Endothelial cell of umbilical vein (primary cell): ENCODE data around the gene UNC5A. TPM values are rescaled to one million over a fixed set of nuclear protein-coding genes. Genes with fewer than 3 reads are reported as not detected.

ENCODE experiments used
- BruUV-seq: library from RNA; stranded (reverse); fragments of 400-500 nt; replicated peaks from 2 replicates; lab custom pipeline; 2021; lab: Mats Ljungman, UMichigan
- CTCF ChIA-PET: fragments of 300-600, 350-600 bp; sonication (Branson Sonifier 250); formaldehyde crosslinking; loops from one replicate; lab custom pipeline; 2021; ENCODE audit warnings: antibody characterized with exemption, inconsistent platforms; lab: Charles Lee
- POLR2A ChIA-PET: fragments of 300-600, 350-600 bp; sonication (Branson Sonifier 250); formaldehyde crosslinking; loops from one replicate; lab custom pipeline; 2021; ENCODE audit warnings: antibody characterized with exemption, inconsistent platforms; lab: Charles Lee
- DNase-seq: peaks from one replicate; pipeline ENCODE4 v3.0.0-alpha.2; 2011; ENCODE audit warnings: low read depth, low spot score
- FAIRE-seq: peaks from 2 replicates; lab custom pipeline; 2011; peaks lifted over from hg19 to GRCh38; lab: Jason Lieb, UNC
- H2AFZ ChIP-seq: 2 replicates; pipeline ENCODE4 v1.6.0; 2012; ENCODE audit warnings: low read depth, low read length, control low read depth, inconsistent platforms
- H3K27ac ChIP-seq: 2 replicates; pipeline ENCODE4 v1.5.1; 2011; ENCODE audit warnings: low read depth, mild to moderate bottlenecking, control low read depth, low read length, moderate library complexity; ENCODE audit not compliant: insufficient read depth
- H3K27me3 ChIP-seq, 2 experiments: 2 replicates each; pipeline versions ENCODE4 v1.6.0 to v1.6.1; 2011; ENCODE audit warnings: low read length in 2 of 2, mixed read lengths in 1 of 2; ENCODE audit not compliant: control insufficient read depth in 2 of 2, insufficient read depth in 2 of 2
- H3K36me3 ChIP-seq, 2 experiments: 2 replicates in 1 of 2; 3 replicates in 1 of 2; pipeline ENCODE4 v1.5.1; 2011; ENCODE audit warnings: low read length in 2 of 2, mild to moderate bottlenecking in 1 of 2, moderate library complexity in 1 of 2; ENCODE audit not compliant: control insufficient read depth in 2 of 2, insufficient read depth in 2 of 2; ENCODE audit errors: extremely low read depth in 1 of 2
- H3K4me1 ChIP-seq: 3 replicates; pipeline ENCODE4 v1.5.1; 2011; ENCODE audit warnings: mild to moderate bottlenecking, low read length; ENCODE audit not compliant: control insufficient read depth, insufficient read depth; ENCODE audit errors: extremely low read depth
- H3K4me2 ChIP-seq: 2 replicates; pipeline ENCODE4 v1.6.1; 2011; ENCODE audit warnings: low read length, control low read depth, mixed read lengths; ENCODE audit not compliant: insufficient read depth
- H3K4me3 ChIP-seq, 3 experiments: fragments of 200-600 bp in 1 of 3; sonication (generic), shearing (Covaris generic) in 1 of 3; replicated peaks in 1 of 3; 2 replicates each; pipeline ENCODE4 v1.5.1; 2011 to 2016; ENCODE audit warnings: control low read depth in 3 of 3, low read length in 3 of 3, mild to moderate bottlenecking in 2 of 3, inconsistent platforms in 1 of 3, low read depth in 1 of 3, moderate library complexity in 1 of 3; ENCODE audit not compliant: insufficient read depth in 1 of 3
- H3K79me2 ChIP-seq: 2 replicates; pipeline ENCODE4 v1.6.0; 2012; ENCODE audit warnings: low read length, inconsistent platforms; ENCODE audit not compliant: control insufficient read depth, insufficient read depth
- H3K9ac ChIP-seq: replicated peaks from 2 replicates; pipeline ENCODE3; 2011; ENCODE audit warnings: low read length, control low read depth; ENCODE audit not compliant: insufficient read depth; ENCODE audit errors: extremely low read depth
- H3K9me1 ChIP-seq: replicated peaks from 3 replicates; pipeline ENCODE4 v1.6.0; 2011; ENCODE audit warnings: mild to moderate bottlenecking, low read length; ENCODE audit not compliant: control insufficient read depth, insufficient read depth; ENCODE audit errors: extremely low read depth
- H3K9me3 ChIP-seq: replicated peaks from 2 replicates; pipeline ENCODE4 v1.5.1; 2012; ENCODE audit warnings: low read length, inconsistent platforms; ENCODE audit not compliant: control insufficient read depth, insufficient read depth
- H4K20me1 ChIP-seq: replicated peaks from 2 replicates; pipeline ENCODE3; 2011; ENCODE audit warnings: mild to moderate bottlenecking, low read length; ENCODE audit not compliant: control insufficient read depth, insufficient read depth; ENCODE audit errors: extremely low read depth
- CTCF ChIP-seq, 2 donors: IDR thresholded peaks; 1 replicate in 1 of 2; 2 replicates in 1 of 2; pipeline ENCODE4 v1.5.1; 2011; ENCODE audit warnings: low read length in 2 of 2, mild to moderate bottlenecking in 2 of 2, moderate library complexity in 2 of 2, control low read depth in 1 of 2, inconsistent platforms in 1 of 2, low read depth in 1 of 2; ENCODE audit not compliant: insufficient read depth in 1 of 2; ENCODE audit errors: extremely low read depth in 1 of 2
- EZH2 ChIP-seq: IDR thresholded peaks from 2 replicates; pipeline ENCODE4 v1.6.1; 2012; ENCODE audit warnings: borderline replicate concordance, low read depth, mild to moderate bottlenecking, moderate library complexity, low read length, inconsistent platforms; ENCODE audit not compliant: severe bottlenecking
- FOS ChIP-seq: IDR thresholded peaks from 2 replicates; pipeline ENCODE4 v1.6.1; 2011; ENCODE audit warnings: mild to moderate bottlenecking, low read length, moderate library complexity, borderline replicate concordance; ENCODE audit not compliant: insufficient read depth
- GATA2 ChIP-seq: IDR thresholded peaks from 2 replicates; pipeline ENCODE4 v1.7.0; 2011; ENCODE audit warnings: low read depth, mild to moderate bottlenecking, moderate library complexity, mixed read lengths, low read length; ENCODE audit not compliant: insufficient read length, insufficient read depth
- JUN ChIP-seq: IDR thresholded peaks from 2 replicates; pipeline ENCODE4 v1.6.1; 2011; ENCODE audit warnings: borderline replicate concordance, low read depth; ENCODE audit not compliant: insufficient read length, insufficient read depth
- MAX ChIP-seq: IDR thresholded peaks from 2 replicates; pipeline ENCODE4 v1.6.1; 2011; ENCODE audit not compliant: insufficient read depth, insufficient read length
- MYC ChIP-seq: IDR thresholded peaks from one replicate; pipeline ENCODE4 v1.6.1; 2011; ENCODE audit warnings: mild to moderate bottlenecking, low read depth, low read length
- POLR2A ChIP-seq: IDR thresholded peaks from 2 replicates; pipeline ENCODE4 v1.6.1; 2012; ENCODE audit warnings: low read depth, mild to moderate bottlenecking, control low read depth, low read length
- POLR2AphosphoS5 ChIP-seq: IDR thresholded peaks from 2 replicates; pipeline ENCODE4 v1.6.1; 2012; ENCODE audit warnings: low read depth, mild to moderate bottlenecking, control low read depth, low read length, moderate library complexity; ENCODE audit not compliant: insufficient read depth
- dilution Hi-C: fragments of 300-500 bp; cut with MboI; formaldehyde crosslinking; loops from one replicate; pipeline ENCODE4 v1.15.0; 2019; ENCODE audit warnings: low sequenced_read_pairs; ENCODE audit not compliant: extremely low pct_ligation_motif_present
- intact Hi-C: fragments of 100-400 bp; cut with micrococcal nuclease; formaldehyde crosslinking; loops from one replicate; pipeline ENCODE4 v1.10.0; 2022
- polyA plus RNA-seq, 4 experiments: library from polyadenylated mRNA; depleted of rRNA in 3 of 4; stranded (reverse) in 3 of 4; unstranded in 1 of 4; fragments of >200 nt; gene quantifications; 2 replicates each; pipeline versions ENCODE4 v1.2.1 to v1.2.3, GENCODE V29; 2011 to 2012; ENCODE audit warnings: missing spikeins in 1 of 4
- total RNA-seq: library from RNA; stranded (reverse); gene quantifications from 2 replicates; pipeline ENCODE4 v1.2.3, GENCODE V29; 2021

UNC5A gene
- total and polyA plus RNA-seq, 2 donors (not counting 3 experiments of a cell fraction or from before 2014, with no cell fraction given), result 0.08 to 0.22 TPM

GRCh38 chr5:176822041-176822792 lies 11.9 kb downstream of the UNC5A start:
- ChIA-PET CTCF (interaction anchor here (6.3 kb wide), 1 partner anchor 161 kb away, joined by 40 read pairs; no protein-coding TSS in a partner anchor), POLR2A (no interaction called here)
- dilution Hi-C loops, result no loop called here

GRCh38 chr5:176822793-176823481 lies 12.6 kb downstream of the UNC5A start:
- ChIA-PET CTCF (no interaction called here), POLR2A (no interaction called here)
- TF ChIP-seq GATA2 (no peak), MYC (no peak), EZH2 (no peak), CTCF (IDR thresholded peaks at IDR 0.05; ENCODE audit: extremely low read depth in 1 of 2, insufficient read depth in 1 of 2, low read depth in 1 of 2, low read length in 2 of 2) (no peak), POLR2A (no peak), JUN (no peak), POLR2AphosphoS5 (no peak), MAX (no peak), FOS (no peak)
- FAIRE-seq (no peak), DNase-seq (no peak)
- no peak overlapping the region for H3K27ac ChIP-seq
- H3K4me3 ChIP-seq, result no peak overlapping the region
- peaks cover 8 to 12% of the 10 kb centered on the region in 2 experiments for H3K27me3 ChIP-seq
- H3K9me1 ChIP-seq, result no peaks in the 10 kb centered on the region
- dilution Hi-C loops, result no loop called here
- H3K36me3 ChIP-seq, result no peaks in the 10 kb centered on the region
- no peak overlapping the region for H3K9ac ChIP-seq
- BruUV-seq, result no TSS peak
- no peaks in the 10 kb centered on the region for H3K4me1 ChIP-seq
- no peaks in the 10 kb centered on the region for H3K9me3 ChIP-seq
- H3K4me2 ChIP-seq, result no peak overlapping the region
- intact Hi-C loops, result no loop called here
- H2AFZ ChIP-seq, result no peak overlapping the region
- H4K20me1 ChIP-seq, result no peaks in the 10 kb centered on the region
- no peaks in the 10 kb centered on the region for H3K79me2 ChIP-seq

More at GRCh38 chr5:176822041-176822792, 11.9 kb downstream of the UNC5A start:
- Histone ChIP-seq H3K27ac (no peak overlapping the region), H4K20me1 (no peaks in the 10 kb centered on the region), H2AFZ (no peak overlapping the region), H3K4me2 (no peak overlapping the region), H3K9ac (no peak overlapping the region), H3K4me1 (no peaks in the 10 kb centered on the region), H3K36me3 (no peaks in the 10 kb centered on the region), H3K27me3 (peaks cover 12% of the 10 kb centered on the region in 2 experiments), H3K9me3 (no peaks in the 10 kb centered on the region), H3K9me1 (no peaks in the 10 kb centered on the region), H3K79me2 (no peaks in the 10 kb centered on the region), H3K4me3 (no peak overlapping the region)
- no peak for FAIRE-seq
- intact Hi-C loops, result no loop called here
- no peak for DNase-seq
- TF ChIP-seq MAX, result no peak
- BruUV-seq, result no TSS peak
